Stimulated activated CD8-positive, alpha-beta memory T cell treated with anti-CD3 and anti-CD28 coated beads, Interleukin-7, amount 100 ng/mL, for 48 hours (primary cell): ENCODE results near the gene MGAT5B.

ENCODE experiments used
- DNase-seq, 2 donors: peaks; one replicate each; pipeline ENCODE4 v3.0.0-alpha.2; 2020; ENCODE audit warnings: low read depth in 1 of 2; ENCODE audit errors: extremely low read depth in 1 of 2

MGAT5B gene

GRCh38 chr17:76924345-76925342 lies 56.4 kb downstream of the MGAT5B start:
- no peak for DNase-seq

DNA sequence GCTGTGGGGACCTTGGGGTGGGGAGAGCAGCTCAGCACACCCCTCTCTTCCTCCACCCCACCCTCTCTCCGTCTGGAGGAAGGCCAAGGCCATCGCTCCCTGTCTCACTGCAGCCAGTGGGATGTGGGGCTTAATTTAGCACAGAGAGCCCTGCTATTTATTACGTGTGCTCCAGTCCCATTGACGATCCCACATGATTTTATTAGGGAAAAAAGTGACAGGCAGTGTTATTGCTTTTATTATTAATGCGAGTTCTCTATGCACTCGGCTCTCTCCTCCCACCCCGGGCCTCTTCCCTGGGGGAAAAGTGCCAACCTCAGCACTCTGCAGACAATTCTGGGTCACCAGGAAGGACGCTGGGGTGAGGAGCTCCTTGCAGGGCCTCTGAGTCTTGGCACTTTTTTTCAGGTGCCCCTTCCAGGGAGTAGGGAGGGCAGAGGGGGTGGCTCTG lies 57.3 kb downstream of the MGAT5B start:
- DNase-seq = no peak

GRCh38 chr17:76926237-76926866 lies 58.1 kb downstream of the MGAT5B start:
- no peak for DNase-seq

DNA sequence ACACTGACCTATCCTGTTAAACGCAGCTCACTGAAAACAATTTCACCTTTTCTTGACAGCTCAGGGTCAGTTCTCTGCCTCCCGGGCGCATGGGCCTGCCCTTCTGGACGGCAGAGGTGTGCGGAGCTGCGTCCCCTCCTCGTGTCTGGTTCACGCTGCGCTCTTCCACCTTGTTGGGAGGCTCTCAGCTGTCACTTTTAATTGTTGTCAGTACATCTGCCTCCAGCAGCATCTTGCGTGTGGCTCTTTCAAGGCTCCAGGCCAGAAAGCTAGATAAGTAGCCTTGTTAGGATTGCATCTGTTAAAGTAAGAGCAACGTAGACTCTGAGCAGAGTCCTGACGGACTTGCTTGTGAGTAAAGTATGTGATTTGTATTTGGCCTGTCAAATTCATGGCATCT lies 59.4 kb downstream of the MGAT5B start:
- no peak for DNase-seq

DNA sequence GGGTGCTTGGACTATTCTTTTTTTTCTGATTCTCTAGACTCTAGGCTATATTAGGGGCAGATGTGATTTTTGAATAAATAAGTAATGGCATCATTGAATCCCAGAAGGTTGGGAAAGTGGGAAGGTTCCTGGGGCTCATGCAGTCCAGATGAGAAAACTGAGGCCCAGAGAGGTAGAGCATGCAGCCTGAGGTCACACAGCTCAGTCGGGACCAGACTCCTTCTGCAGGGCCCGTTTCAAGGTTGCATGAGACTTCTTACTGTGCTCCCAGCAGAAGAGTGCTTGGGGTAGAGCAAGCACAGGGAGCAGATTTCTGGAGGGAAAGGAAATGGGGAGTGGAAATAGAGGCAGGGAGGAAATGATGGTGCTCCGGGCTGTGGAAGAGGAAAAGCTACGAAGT lies 59.8 kb downstream of the MGAT5B start:
- DNase-seq = no peak

GRCh38 chr17:76929148-76929547 lies 60.9 kb downstream of the MGAT5B start:
- no peak for DNase-seq

DNA sequence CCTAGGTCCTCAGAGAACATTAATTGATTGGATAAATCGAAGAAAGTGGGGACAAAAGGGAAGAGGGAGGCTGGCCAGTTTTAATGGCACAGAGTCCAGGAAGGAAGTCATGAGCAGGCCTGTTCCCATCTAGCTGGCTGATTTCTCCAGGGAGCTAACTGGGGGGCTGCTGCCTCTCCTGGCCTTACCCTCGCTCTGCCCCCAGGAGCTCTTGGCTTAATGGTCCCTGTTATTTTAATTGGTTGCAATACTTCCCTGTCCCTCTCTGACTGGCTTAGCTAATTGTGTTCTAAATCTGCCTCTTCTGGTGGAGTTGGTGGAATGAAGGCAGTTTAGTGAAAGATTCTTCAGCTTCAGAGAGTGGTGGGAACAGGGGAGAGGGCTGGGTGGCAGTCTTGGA lies 61.4 kb downstream of the MGAT5B start:
- DNase-seq = no peak

DNA sequence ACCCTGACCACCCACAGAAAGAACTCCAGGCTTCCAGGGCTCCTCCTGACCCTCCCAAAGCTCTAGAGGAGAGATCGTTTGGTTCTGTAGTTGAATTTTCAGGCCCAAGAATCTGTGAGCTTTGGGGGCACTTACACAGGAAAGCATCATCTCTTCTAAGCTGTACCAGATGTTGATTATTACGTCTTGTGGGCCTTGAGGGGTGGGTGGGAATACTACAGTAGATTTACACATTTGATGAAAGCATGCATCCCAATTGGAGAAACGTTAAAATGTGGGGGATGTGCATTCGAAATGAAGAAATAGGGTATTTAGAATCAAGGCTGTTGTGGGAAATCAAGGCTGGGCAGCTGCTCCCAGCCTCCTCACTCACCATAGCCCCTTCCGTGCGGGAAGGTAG lies 61.9 kb downstream of the MGAT5B start:
- no peak for DNase-seq

DNA sequence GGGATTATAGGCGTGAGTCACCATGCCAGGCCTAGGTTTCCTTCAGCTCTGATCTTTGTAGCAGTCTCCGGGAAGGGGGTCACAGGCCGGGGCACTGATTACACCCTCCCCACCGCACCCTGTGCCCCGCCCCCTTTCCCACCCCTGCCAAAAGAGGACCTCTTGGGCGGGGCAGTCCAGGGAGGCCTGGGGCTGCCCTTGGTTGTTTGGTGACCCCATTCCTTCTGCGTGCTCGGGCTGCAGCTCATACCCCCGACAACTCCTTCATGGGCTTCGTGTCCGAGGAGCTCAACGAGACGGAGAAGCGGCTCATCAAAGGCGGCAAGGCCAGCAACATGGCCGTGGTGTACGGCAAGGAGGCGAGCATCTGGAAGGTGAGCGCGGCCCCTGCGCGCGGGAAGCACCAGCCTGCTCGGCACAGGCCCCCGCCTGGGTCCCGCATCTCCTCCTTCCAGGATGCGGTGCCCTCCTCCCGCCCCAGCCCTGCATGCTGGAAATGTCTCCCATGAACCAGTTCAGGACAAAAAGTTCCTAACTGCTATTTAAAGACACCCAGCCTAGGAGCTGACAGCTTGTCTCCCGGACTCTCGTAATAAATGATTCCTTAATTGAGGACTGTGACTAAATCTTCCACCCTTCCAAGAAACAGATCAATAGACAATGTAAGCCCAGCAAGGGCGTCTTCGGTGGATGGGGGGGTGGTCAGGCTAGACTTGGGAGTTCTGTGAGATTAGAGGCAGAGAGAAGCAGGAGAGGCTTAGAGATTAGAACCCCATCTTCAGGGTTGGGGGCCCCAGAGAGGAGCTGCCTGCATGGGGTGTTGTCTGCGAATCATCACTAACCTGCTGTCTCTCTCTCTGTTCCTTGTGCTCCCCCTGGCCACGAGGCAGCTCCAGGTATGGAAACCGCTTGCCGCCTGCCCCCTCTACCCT lies 64.5 kb downstream of the MGAT5B start:
- DNase-seq = no peak

- DNase-seq = no peak
Measured at GRCh38 chr17:76934561-76935320, 66.5 kb downstream of the MGAT5B start.

- DNase-seq = no peak
Measured at GRCh38 chr17:76935331-76935730, 67.1 kb downstream of the MGAT5B start.

- no peak for DNase-seq
Measured at GRCh38 chr17:76937238-76937637, 69.0 kb downstream of the MGAT5B start.

DNA sequence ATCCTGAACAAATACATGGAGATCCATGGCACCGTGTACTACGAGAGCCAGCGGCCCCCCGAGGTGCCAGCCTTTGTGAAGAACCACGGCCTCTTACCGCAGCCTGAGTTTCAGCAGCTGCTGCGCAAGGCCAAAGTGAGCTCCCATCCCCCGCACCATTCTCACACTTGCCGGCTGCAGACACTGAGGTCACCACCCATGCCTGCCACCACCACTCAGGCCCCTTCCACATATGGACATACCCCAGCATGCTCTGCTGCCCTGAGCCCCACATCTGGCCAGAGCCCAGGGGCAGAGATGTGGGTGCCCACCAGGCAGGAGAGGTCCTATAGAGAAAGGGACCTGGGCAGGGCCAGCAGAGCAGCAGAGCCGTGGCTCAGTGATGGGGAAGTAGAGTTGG lies 69.8 kb downstream of the MGAT5B start:
- no peak for DNase-seq

DNA sequence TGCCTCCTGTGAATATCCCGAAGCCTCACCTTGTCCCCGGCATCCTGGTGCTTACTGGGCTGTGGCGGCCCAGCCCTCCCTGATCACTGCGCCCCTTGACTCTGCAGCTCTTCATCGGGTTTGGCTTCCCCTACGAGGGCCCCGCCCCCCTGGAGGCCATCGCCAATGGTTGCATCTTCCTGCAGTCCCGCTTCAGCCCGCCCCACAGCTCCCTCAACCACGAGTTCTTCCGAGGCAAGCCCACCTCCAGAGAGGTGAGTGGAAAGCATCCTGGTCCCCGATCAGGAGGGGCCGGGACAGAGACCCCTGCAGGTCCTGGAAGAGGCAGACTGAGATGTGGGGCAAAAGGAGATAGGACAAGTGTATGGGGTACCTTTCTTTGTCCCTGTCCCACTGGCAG lies 72.1 kb downstream of the MGAT5B start:
- DNase-seq = no peak

- DNase-seq = no peak
Measured at GRCh38 chr17:76940738-76941350, 72.6 kb downstream of the MGAT5B start.

DNA sequence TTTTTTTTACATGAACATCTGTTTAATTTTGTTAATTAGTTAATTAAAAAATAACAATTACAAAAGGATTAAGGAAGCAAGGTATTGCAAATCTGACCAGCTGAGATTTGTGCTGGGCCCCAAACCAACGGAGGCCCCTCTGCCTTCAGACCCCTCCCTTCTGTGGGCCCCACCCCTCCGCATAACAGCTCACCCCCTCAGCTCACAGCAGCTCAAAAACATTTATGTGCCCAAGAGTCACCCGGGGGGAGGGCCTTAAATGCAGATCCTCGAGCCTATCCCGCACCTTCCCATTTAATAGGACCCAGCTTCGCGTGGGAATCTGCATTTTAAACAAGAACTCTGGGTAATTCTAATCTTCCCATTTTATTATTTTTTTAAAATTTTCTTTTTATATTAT lies 75.0 kb downstream of the MGAT5B start:
- no peak for DNase-seq

- no peak for DNase-seq
Measured at GRCh38 chr17:76943781-76944213, 75.6 kb downstream of the MGAT5B start.

DNA sequence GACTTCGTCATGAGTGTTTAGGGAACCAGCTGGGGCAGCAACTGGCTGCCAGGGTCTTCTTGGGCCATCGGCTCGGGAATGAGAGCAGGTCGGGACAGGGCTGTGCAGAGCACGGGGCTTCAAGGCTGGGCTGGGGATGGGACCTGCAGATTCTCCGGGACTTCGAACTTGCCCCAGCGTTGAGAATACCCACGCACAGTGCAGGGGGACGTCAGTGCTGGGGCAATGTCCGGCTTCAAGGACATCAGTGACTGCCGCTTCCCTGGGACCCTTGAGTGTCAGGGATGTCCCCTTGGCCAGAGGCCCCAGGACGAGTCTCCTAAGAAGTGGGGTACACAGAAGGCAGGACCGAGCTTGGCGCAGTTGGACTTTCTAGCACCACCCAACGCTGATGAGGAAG lies 76.3 kb downstream of the MGAT5B start:
- DNase-seq = no peak

GRCh38 chr17:76946111-76946771 lies 78.0 kb downstream of the MGAT5B start:
- DNase-seq = no peak
